HFFc6 (cell line): ENCODE results near the gene ACOXL. TPM values are rescaled to one million over a fixed set of nuclear protein-coding genes. Genes with fewer than 3 reads are reported as not detected.

Experiments
- DNase-seq: peaks from one replicate; pipeline ENCODE4 v3.0.0-alpha.2; 2018
- H3K27ac Mint-ChIP-seq: 2 replicates; pipeline ENCODE4 v1.8.0; 2020; ENCODE audit warnings: mild to moderate bottlenecking, mixed read lengths
- H3K27me3 Mint-ChIP-seq: 2 replicates; pipeline ENCODE4 v1.8.0; 2021; ENCODE audit warnings: mild to moderate bottlenecking, moderate library complexity, mixed read lengths; ENCODE audit not compliant: insufficient read depth
- H3K36me3 Mint-ChIP-seq: 2 replicates; pipeline ENCODE4 v1.8.0; 2021; ENCODE audit warnings: low read depth, mixed read lengths
- H3K4me1 Mint-ChIP-seq: 2 replicates; pipeline ENCODE4 v1.8.0; 2020; ENCODE audit warnings: low read depth, mixed read lengths
- H3K4me3 Mint-ChIP-seq: 2 replicates; pipeline ENCODE4 v1.8.0; 2020; ENCODE audit warnings: mild to moderate bottlenecking, moderate library complexity, mixed read lengths
- H3K9me3 Mint-ChIP-seq: 2 replicates; pipeline ENCODE4 v1.8.0; 2020; ENCODE audit warnings: mild to moderate bottlenecking, mixed read lengths
- CTCF ChIP-seq: fragments of 200-600 bp; sonication (generic); IDR thresholded peaks from 2 replicates; pipeline ENCODE4 v1.5.0; 2021; ENCODE audit warnings: antibody characterized with exemption, mild to moderate bottlenecking
- total RNA-seq, 6 experiments: library from RNA; stranded (reverse); fragmentation: NEBNext Ultra II Directional; extraction: Animal tissue kit (Norgen Biotek cat#: 25700); gene quantifications; 2 replicates in 1 of 6; 3 replicates in 5 of 6; pipeline ENCODE4 v1.2.3, GENCODE V29; 2021

Gene ACOXL
- total RNA-seq, 6 experiments from 2014 or later = not detected

- no peak for TF ChIP-seq CTCF
- H3K9me3 Mint-ChIP-seq = peaks cover 16% of the 10 kb centered on the region
- H3K36me3 Mint-ChIP-seq = no peaks in the 10 kb centered on the region
- no peak overlapping the region for H3K27ac Mint-ChIP-seq
- no peak for DNase-seq
- no peak overlapping the region for H3K4me3 Mint-ChIP-seq
- H3K27me3 Mint-ChIP-seq = peaks cover 9% of the 10 kb centered on the region
- no peaks in the 10 kb centered on the region for H3K4me1 Mint-ChIP-seq
These were observed 195.2 kb downstream of the ACOXL start for GRCh38 chr2:110927526-110927925.

- Mint-ChIP-seq H3K36me3 (no peaks in the 10 kb centered on the region), H3K4me3 (no peak overlapping the region), H3K4me1 (no peaks in the 10 kb centered on the region), H3K27me3 (peaks cover 12% of the 10 kb centered on the region), H3K9me3 (peaks cover 16% of the 10 kb centered on the region), H3K27ac (no peak overlapping the region)
- DNase-seq = no peak
- TF ChIP-seq CTCF = no peak
These were observed 197.2 kb downstream of the ACOXL start for GRCh38 chr2:110929528-110929927.

- Mint-ChIP-seq H3K27ac (no peak overlapping the region), H3K4me1 (no peaks in the 10 kb centered on the region), H3K36me3 (no peaks in the 10 kb centered on the region), H3K9me3 (peaks cover 16% of the 10 kb centered on the region), H3K4me3 (no peak overlapping the region), H3K27me3 (peaks cover 18% of the 10 kb centered on the region)
- DNase-seq = peak; percentile 1
- TF ChIP-seq CTCF = no peak
These were observed 199.3 kb downstream of the ACOXL start for GRCh38 chr2:110931648-110932047.

GRCh38 chr2:110933420-110933819, 201.0 kb downstream of the ACOXL start:
- TF ChIP-seq CTCF = no peak
- Mint-ChIP-seq H3K27ac (no peak overlapping the region), H3K36me3 (no peaks in the 10 kb centered on the region), H3K4me1 (no peaks in the 10 kb centered on the region), H3K4me3 (no peak overlapping the region), H3K27me3 (peaks cover 20% of the 10 kb centered on the region), H3K9me3 (peaks cover 16% of the 10 kb centered on the region)
- no peak for DNase-seq

GRCh38 chr2:110934948-110935347, 202.6 kb downstream of the ACOXL start:
- DNase-seq = no peak
- Mint-ChIP-seq H3K27me3 (peaks cover 24% of the 10 kb centered on the region), H3K36me3 (no peaks in the 10 kb centered on the region), H3K4me1 (no peaks in the 10 kb centered on the region), H3K27ac (no peak overlapping the region), H3K4me3 (no peak overlapping the region), H3K9me3 (0 out of 2 replicates have a peak, but pooled peaks cover 8% of the 10 kb centered on the region)
- no peak for TF ChIP-seq CTCF

GRCh38 chr2:110940376-110940910, 208.1 kb downstream of the ACOXL start:
- no peaks in the 10 kb centered on the region for H3K4me1 Mint-ChIP-seq
- H3K27me3 Mint-ChIP-seq = peaks cover 24% of the 10 kb centered on the region
- no peak for TF ChIP-seq CTCF
- no peaks in the 10 kb centered on the region for H3K9me3 Mint-ChIP-seq
- no peak overlapping the region for H3K27ac Mint-ChIP-seq
- H3K36me3 Mint-ChIP-seq = no peaks in the 10 kb centered on the region
- DNase-seq = no peak
- H3K4me3 Mint-ChIP-seq = no peak overlapping the region
